Measurements from ENCODE around the gene NOL11.
"Not testable (repeated sequence)": the region's sequence is repeated elsewhere in the genome, so short reads cannot be mapped to it uniquely, and the experiment has no call there.

Gene NOL11

DNA sequence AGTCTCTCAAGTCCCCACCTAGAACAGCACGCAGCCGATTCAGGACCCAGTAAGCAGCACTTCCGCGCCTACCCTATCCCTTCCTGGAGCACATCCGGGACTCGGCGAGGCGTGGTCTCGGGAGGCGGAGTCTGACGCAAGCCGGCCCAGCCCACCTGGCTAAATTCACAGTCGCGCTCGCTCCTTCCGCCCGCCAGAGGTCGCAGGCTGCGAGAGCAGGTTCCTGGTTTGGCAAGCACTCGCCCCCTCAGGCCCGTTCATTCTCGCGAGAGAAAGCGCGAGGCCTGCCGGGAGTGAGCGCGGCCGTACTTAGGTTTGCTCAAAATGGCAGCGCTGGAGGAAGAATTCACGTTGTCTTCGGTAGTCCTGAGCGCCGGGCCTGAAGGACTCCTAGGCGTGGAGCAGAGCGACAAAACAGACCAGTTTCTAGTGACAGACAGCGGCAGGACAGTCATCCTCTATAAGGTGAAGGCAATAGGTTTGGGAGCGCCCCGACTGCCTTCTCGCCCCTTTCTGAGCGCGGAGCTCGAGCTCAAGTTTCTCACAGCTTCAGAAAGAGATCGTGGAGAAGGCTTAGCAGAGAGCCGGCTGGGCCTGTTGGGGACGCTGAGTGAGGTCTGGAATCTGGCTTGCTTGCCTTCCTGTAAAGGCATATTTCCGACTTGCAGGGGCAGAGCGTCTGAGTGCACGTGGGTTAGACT lies at the start of gene NOL11:
Gene NOL11 (plus strand): TSS at position 313 of the 701 bp plus-strand sequence. CDS start 12 bp downstream, at position 325.
- DNase-seq, result peak; percentile 98 to 99 (median 99)

DNA sequence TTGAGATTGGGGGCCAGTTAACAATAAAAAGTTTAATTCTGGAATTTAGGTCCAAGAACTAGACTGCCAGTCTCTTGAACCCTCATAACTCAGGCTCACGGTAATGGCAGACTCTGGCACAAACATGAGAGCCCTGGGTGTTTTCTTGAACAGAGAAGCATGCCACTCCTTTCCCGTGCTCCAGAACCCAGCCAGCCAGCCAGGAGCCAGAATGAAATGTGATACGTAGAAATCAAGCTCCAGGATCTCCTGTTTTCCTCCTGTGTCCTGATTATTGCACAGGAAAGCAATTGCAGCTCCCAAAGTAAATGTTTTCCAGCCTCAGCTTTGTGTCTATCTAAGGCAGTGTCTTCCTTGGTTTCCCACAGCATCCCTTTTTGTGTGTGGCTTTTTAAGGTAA lies 46.2 kb upstream of the NOL11 start:
- no peak for DNase-seq

DNA sequence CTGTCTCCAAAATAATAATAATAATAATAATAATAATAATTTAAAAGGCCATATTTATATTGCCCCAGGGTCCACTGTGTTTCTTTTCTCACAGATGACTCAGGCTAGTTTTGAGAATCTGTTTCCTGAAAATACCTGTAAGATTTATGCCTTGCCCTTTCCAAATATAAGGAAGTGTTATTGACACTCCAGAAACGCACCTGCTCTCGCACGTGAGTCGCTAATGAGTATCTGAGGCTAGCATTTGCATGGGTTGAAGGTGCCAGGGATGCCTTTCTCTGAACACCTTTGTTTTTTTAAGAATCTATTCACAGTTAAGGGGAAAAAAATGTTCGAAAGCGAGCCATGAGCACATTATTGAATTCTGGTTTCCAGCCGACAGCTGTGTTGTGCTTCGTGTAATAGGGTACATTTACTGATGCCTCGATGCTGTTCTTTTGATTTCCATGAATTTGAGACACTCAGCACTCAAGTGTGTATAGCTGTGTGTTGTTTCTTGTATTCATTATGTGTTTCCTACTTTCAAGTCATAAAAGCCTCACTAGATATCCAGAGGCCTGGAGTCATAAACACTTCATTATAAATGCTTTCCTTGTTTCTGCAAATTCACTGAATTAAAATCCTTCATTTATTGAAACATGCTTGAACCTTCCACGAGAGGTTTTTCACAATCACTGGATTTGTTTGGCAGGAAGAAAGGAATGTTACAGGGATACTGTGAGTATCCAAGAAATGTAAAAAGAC lies 45.0 kb upstream of the NOL11 start:
- DNase-seq, result no peak

DNA sequence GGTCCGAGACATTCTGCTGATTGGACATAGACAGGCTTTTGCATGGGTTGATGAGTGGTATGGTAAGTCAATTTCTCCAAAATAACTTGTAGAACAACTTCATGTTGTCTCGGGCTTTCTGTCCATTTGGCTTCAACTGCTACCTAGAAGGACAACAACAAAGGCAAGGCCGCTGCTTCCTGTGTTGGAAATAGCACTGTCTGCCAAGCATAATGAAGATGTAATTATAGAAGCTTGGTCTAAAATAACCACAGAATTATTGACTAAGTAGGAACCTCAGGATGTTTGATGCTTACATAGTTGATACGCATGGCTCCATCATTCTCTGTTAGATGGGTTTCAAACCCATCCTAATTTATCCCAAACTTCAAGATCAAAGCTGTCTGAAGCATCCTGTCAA lies 42.3 kb upstream of the NOL11 start:
- DNase-seq, result no peak

DNA sequence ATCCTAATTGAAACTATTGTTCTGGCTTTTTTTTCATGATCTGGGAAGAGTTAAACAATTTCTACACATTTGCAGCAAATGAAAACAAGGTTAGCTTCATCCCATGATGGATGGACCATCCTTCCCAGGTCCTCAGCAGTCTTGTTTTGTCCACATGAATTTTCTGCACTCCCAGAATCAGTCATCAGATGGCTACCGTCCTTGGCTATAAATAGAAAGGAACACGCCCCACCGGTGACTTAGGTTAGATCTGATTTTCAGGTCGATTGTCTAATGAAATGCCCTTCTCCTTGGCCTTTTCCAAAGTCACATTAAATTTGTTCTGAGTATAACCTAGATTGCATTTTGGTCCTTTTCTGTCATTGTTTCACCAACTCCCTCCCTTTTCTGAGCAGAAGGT lies 41.4 kb upstream of the NOL11 start:
- no peak for DNase-seq

DNA sequence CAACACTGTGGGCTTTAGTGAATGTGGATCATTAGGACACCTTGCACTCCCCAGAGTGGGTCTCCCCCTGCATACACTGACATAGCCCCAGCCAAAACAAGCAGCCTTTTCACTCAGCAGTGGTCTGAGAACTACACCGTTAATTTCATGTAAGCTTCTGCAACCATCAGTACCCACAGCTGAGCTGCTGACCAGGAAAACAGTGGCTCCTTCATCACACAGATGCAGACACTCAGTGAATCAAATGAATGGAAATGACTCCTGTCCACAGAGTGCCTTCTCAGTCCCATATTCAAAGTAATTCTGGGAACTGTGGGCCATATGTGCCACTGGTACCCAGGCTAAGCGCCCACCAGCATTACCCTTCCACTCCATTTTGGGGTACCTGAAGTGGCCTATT lies 39.3 kb upstream of the NOL11 start:
- DNase-seq, result no peak

DNA sequence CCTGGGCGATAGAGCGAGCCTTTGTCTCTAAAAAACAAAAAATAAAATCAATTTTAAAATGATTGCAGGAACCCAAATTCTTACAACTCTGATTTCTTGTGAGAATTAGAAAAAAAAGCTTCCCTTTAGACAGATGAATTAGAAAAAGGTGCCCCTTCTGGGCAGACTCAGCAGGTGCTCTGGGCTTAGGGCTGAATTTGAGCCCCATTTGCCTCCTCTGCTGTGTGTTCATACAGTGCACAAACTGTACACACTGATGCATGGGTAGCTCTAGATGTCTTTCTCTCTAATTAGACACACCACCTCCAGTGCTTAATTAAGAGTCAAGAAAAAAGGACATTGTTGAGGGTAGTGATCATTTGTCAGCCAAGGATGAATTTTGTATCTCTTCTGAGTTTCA lies 38.5 kb upstream of the NOL11 start:
- no peak for DNase-seq

DNA sequence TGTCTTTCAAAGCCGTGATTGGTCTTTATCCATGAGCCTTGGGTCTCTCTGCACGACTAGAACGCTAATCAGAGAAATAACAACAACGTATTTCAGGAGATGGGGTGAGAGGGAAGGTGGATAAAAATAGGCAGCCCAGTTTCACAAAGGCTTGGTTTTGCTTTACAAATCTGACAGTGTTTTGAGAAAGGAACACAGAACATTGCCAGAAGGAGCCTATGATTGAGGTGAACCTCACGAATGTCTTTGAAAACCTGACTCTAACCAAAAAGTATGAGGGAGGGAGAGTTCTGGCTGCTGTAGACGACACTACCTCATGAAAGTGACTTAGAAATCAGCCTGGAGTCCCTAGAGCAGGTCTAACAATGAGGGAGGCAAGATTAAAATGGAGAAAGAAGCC lies 38.0 kb upstream of the NOL11 start:
- DNase-seq, result no peak

DNA sequence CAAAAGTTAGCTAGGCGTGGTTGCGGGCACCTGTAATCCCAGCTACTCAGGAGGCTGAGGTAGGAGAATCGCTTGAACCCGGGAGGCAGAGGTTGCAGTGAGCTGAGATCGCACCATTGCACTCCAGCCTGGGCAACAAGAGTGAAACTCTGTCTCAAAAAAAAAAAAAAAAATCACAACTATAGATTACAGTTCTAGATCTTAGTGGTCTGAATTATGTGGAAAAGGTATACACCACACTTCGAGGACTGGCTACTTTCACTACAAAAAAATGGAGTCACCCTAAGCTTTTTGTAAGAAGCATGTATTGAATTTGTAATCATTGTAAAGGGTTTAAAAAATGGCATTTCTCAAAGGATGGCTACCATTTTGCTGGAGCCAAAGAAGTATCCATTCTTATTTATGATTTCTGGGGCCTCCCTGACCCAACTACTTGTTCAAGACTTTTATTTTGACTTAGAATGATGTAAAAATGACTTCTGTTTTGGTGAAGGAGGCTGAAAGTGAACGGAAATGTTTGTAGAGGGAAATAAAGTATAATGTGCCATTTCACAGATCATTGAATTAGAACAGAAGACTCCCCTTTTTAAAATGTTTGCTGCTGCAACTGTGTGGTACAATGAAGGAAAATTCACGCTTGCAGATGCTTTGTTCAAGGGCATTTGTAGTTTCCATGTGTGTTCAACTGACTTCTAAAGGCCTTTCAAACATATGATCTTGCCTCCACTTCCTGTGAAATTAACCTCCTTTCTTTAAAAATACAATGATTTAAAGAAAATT lies 37.1 kb upstream of the NOL11 start:
- no peak for DNase-seq

DNA sequence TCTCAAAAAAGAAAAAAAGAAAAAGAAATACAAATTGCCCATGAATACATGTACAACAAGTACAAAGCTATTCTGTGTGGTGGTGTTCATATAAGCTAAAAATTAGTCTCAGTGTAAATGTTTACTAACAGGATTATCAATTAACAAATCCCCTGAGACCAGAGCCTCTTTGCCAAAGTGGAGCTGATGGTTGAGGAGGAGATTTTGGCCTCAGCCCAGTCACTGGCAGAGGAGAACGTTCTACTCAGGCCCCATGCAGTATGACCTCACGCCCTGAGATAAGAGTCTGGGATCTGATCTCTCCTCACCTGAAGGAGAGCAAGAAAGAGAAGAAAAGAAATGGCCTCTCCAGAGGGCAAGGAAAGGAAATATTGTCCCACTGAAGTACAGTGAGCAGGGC lies 35.5 kb upstream of the NOL11 start:
- DNase-seq, result no peak

DNA sequence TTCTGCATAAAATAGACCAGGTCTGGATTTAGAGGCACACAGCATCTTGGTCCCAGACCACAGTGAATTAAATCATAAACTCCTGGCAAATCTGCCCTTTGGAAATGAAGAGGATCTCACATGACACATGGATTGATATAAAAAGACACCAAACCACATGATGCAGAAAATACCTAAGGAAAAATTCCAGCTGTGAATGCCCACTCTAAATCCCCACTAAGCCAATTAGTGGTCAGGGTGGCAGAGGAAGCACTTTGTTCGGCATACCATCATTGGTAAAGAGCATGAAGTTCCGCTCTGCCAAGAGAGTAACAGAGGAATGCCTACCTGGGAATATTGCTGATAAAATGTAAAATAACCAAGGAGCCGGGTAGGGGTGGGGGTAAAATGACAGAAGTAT lies 32.4 kb upstream of the NOL11 start:
- DNase-seq, result no peak

DNA sequence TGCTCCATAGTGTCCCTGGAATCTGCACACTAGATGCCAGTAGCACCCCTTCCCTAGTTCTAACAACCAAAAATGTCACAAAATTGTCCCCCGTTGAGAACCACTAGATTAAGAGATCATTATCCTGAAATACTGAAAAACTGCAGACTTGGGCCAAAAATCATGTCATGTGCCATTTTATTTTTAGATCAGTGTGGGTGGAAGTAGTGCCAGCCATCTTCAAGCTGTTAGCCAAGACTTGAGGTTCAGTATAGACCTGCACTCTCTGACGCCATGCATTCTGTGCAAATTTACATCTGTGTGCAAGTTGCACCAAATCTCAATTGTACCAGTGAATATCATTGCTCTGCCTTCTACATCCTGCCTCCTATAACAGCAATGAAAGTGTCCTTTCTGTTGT lies 31.5 kb upstream of the NOL11 start:
- no peak for DNase-seq

DNA sequence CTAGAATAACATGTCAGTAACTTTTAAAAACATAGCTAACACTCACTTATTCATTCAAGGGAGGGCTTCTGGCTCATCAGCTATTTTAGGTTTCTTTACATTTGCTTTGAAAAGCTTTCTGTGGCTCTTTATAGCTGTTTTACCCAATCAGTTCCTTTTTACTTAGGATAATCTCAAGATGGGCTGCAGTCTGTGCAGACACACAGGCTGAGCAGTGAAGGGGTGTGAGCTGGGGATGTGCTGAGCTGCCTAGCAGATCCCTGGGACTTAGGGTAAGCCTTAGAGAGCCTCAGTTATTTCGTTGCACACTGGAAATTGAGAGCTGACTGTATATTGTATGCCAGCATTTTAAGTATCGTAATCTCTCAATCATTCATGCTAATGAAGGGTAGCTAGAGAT lies 30.2 kb upstream of the NOL11 start:
- no peak for DNase-seq

DNA sequence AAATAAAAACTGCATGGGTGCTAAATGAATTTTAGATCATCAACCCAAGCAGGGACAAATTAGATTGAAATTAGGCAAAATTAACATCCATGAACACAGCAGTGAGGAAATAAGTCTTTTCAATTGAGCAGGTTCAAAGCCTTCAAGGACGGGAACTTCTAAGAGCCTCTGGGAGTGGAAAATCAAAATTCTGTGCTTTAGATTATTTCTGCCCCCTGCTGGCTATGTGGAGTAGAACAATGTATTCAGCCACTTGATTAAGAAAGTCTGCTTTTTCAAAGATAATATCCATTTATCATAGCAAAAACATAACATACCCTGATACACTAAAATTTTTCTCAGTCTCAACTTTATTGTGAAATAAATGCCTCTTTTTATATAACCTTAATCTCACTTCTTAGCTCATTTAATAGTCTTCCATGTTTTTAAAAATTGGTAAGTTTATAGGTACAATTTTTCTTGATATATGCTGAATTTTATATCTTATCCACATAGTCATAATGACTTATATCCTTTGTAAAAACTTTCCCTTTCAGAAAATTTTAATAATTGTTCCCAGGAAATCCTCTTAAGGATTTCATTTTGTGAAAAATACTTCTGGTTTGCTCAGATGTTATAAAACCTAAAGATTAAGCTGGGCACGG lies 28.1 kb upstream of the NOL11 start:
- DNase-seq, result peak in 3 of 4 experiments; percentile 4 to 11 (median 9)

DNA sequence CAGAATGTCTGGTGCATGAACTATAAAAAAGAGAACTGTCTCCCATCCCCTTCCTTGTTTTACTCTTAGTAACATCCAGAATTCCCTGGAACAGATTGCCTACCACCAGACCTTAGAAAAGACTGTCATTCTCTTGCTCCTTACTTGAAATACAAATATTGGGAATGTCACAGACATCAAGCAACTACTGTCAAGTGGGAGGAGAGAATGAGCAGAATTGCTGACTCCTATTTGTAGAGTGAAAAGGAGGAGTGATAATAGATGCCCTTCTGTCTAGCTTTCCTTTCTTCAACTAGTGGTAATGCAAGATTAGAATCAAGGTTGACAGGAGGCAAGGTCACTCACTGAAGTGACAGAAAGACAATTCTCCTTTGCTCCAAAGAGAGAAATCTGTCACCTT lies 23.9 kb upstream of the NOL11 start:
- no peak for DNase-seq

DNA sequence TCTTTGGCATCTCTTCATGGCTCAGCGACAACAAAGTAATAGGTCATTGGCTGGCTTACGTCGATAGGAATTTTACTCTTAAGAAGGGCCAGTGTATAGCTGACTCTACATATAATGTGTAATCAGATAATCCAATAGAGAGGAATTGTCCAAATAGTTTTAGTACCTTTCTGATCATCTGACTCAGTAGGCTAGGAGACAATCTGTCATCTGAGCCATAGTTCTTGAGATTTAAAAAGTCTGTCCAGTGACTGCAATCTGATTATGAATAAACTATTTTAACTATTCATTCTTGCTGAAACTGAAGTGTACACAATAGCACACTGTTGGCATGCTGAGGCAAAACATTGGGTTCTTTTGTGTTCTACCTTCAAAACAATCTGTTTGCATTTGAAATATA lies 21.4 kb upstream of the NOL11 start:
- DNase-seq, result no peak

DNA sequence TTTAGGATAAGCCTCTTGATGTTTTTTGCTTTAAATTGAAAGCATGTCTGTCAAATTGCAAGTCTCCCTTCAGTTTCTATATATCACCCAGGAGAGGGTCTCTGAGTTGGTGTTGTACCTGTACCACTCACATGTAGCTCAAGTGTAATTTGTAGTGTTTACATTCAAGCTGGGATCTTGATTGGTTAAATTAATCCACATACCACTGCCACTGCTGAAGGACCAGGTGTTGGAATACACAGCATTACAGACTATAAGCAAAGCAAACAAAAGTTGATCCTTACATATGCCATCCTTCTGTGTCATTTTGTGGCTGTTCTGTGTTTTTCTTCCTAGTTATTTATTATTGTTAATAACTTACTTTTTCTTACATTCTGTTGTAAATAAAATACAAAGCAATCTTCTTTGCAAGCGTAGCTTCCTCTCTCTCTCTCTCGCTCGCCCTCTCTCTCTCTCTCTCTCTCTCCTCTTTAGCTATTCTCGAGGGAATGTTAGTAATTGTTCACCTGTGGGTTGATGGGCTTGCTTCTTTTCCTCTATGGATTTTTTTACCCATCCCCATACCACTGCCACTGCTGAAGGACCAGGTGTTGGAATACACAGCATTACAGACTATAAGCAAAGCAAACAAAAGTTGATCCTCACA lies 20.8 kb upstream of the NOL11 start:
- no peak for DNase-seq

DNA sequence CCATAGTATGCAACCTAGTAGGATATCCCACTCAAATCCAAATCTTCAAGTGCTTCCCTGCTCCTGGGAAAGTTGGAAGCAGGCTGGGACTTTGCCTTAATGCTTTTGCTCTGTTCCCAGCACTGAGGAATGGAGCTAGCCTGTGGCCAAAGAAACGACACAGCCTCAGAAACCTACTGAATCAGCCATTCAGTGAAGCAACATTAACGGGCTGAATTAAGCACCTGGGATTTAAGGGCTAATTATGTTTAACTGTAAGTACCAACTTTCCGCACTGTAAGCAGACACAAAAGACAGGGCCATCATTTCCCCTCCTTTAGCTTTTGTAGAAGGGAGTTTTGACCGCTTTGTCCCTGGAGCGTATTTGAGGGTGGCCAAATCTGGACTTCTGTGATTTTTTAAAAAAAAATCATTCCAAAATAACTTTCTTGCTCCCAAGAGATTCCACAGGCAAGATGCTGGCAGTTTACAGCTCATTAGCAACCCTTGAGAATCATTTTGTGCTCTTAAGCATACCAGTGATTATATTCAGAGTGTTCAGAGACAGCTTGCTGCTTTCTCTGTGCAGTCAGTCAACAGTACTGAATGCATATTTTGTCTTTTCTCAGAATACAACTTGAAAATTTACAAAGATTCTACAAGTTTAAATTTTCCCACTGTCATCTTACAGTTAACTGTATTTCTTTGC lies 17.6 kb upstream of the NOL11 start:
- DNase-seq, result no peak

DNA sequence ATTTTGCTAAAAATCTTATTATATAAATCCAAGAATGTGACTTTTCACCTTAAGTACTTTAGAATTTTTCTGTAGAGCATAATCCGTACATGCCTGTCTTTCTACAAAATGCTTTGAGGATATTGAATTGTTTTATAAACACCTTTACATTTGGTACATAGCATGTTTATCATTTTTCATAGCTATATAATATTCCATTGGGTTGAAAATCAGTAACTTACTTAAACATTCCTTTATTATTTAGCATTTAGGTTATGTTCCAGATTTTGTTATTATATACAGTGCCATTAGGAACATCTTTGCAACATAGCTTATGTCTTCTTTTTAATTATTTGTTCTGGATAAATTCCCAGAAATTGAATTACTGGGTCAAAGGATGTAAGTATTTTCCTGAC lies 17.0 kb upstream of the NOL11 start:
- no peak for DNase-seq

DNA sequence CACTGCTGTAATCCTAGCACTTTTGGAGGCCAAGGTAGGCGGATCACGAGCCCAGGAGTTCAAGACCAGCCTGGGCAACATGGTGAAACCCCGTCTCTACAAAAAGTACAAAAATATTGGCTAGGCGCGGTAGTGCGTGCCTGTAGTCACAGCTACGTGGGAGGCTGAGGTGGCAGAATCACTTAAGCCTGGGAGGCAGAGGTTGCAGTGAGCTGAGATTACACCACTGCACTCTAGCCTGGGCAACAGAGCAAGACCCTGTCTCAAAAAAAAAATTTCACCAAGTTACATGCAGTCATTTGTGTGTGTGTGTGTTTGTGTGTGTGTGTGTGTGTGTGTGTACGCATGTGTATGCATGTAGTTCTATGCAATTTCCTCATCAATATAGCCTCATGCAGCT lies 14.9 kb upstream of the NOL11 start:
- DNase-seq, result not testable (repeated sequence)

DNA sequence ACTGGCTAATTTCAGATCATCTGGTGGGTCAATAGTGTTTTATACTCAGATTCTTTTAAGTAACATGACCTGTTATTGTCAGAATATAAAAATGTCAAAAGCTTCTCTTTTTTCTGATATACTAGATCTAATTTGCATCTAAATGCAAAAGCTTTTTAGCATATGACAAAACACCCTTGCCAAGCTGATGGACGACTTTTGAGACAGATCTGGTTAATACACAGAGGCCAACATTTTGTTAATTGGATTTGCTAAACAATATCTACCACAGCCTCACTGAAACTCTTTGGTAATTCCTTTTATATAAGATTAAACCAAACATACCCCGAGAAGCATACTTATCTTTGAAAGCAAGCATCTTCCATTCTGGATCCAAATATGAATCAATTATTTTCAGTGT lies 10.3 kb upstream of the NOL11 start:
- no peak for DNase-seq

DNA sequence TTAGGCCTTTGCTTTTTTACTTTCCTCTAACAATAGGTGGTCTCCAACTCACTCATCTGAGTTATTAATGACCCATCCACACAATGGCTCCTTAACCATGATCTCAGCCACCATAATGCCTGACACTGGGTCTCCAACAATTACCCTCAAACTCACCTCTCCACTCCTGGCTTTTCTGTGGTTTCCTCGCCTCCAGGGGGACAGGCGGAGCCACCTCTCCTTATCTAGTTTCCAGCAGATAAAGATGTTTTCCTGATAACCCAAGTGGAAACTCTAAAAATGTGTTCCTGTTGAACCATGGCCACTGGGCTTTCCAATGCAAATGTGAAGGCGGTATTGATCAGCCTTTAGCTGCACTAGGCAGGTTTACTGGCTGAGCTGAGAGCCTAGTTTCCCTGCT lies 9.4 kb upstream of the NOL11 start:
- DNase-seq, result no peak

All from activated CD4-positive, CD25-positive, alpha-beta regulatory T cell (primary cell).